Colonic mucosa (tissue), 4 donors: ENCODE results near the gene PRPF18. TPM values are rescaled to one million over a fixed set of nuclear protein-coding genes. Genes with fewer than 3 reads are reported as not detected.

Experiments
- DNase-seq: peaks from one replicate; pipeline ENCODE4 v3.0.0-alpha.2; 2020
- H3K27ac ChIP-seq: fragments of 200-600 bp; one replicate; pipeline ENCODE4 v1.8.0; 2021
- H3K27me3 ChIP-seq: fragments of 200-600 bp; one replicate; pipeline ENCODE4 v1.8.0; 2021
- H3K36me3 ChIP-seq: fragments of 200-600 bp; one replicate; pipeline ENCODE4 v1.8.0; 2021
- H3K4me1 ChIP-seq: fragments of 200-600 bp; one replicate; pipeline ENCODE4 v1.8.0; 2021; ENCODE audit warnings: mild to moderate bottlenecking
- H3K4me3 ChIP-seq: fragments of 200-600 bp; one replicate; pipeline ENCODE4 v1.8.0; 2021
- H3K9ac ChIP-seq, 2 donors: one replicate each; pipeline ENCODE4 v1.7.0; 2013; ENCODE audit warnings: control low read depth in 2 of 2, low read depth in 2 of 2, low read length in 2 of 2
- H3K9me3 ChIP-seq: fragments of 200-600 bp; one replicate; pipeline ENCODE4 v1.8.0; 2021
- CTCF ChIP-seq: fragments of 200-600 bp; IDR thresholded peaks from one replicate; pipeline ENCODE4 v1.8.0; 2022; ENCODE audit warnings: antibody characterized with exemption, mild to moderate bottlenecking
- intact Hi-C: fragments of 100-400 bp; cut with DNase I; formaldehyde crosslinking; loops from one replicate; pipeline ENCODE4 v1.14.1; 2022
- total RNA-seq, 2 donors: library from RNA; stranded (reverse); fragmentation: NEBNext Ultra II Directional in 1 of 2; extraction: Animal tissue kit (Norgen Biotek cat#: 25700) in 1 of 2; gene quantifications; one replicate each; pipeline ENCODE4 v1.2.1, GENCODE V29; 2021
- donor health status: healthy.
- donor health status: DM: no; HTN: no; CAD: no.
- donor health status: DM: no; HTN: no; CAD: no.

Gene PRPF18
- total RNA-seq, 2 donors from 2014 or later, result 20.3 to 20.4 TPM

GRCh38 chr10:13637894-13638293 is 51.1 kb downstream of the PRPF18 start:
- TF ChIP-seq CTCF, result no peak
- H3K36me3 ChIP-seq, result no peaks in the 10 kb centered on the region
- H3K27ac ChIP-seq, result no peak overlapping the region
- no peaks in the 10 kb centered on the region for H3K9me3 ChIP-seq
- H3K27me3 ChIP-seq, result no peaks in the 10 kb centered on the region
- intact Hi-C loops, result no loop called here
- H3K4me3 ChIP-seq, result no peak overlapping the region
- no peak overlapping the region for H3K9ac ChIP-seq
- no peaks in the 10 kb centered on the region for H3K4me1 ChIP-seq
- no peak for DNase-seq

- Histone ChIP-seq H3K9me3 (no peaks in the 10 kb centered on the region), H3K9ac (no peak overlapping the region), H3K36me3 (no peaks in the 10 kb centered on the region), H3K4me3 (no peak overlapping the region), H3K27me3 (no peaks in the 10 kb centered on the region), H3K4me1 (no peaks in the 10 kb centered on the region), H3K27ac (no peak overlapping the region)
- TF ChIP-seq CTCF, result no peak
- intact Hi-C loops, result no loop called here
- no peak for DNase-seq
Measured at GRCh38 chr10:13642293-13642692, 55.5 kb downstream of the PRPF18 start.

GRCh38 chr10:13643016-13643415 is 56.3 kb downstream of the PRPF18 start:
- H3K27ac ChIP-seq, result no peak overlapping the region
- no peaks in the 10 kb centered on the region for H3K27me3 ChIP-seq
- H3K9ac ChIP-seq, result no peak overlapping the region
- no peak for TF ChIP-seq CTCF
- H3K9me3 ChIP-seq, result no peaks in the 10 kb centered on the region
- no peak for DNase-seq
- H3K4me3 ChIP-seq, result no peak overlapping the region
- H3K36me3 ChIP-seq, result no peaks in the 10 kb centered on the region
- H3K4me1 ChIP-seq, result no peaks in the 10 kb centered on the region
- intact Hi-C loops, result no loop called here

GRCh38 chr10:13644866-13645265 is 58.1 kb downstream of the PRPF18 start:
- Histone ChIP-seq H3K27me3 (no peaks in the 10 kb centered on the region), H3K36me3 (no peaks in the 10 kb centered on the region), H3K27ac (no peak overlapping the region), H3K4me3 (no peak overlapping the region), H3K4me1 (no peaks in the 10 kb centered on the region), H3K9ac (no peak overlapping the region), H3K9me3 (no peaks in the 10 kb centered on the region)
- no peak for DNase-seq
- TF ChIP-seq CTCF, result no peak
- intact Hi-C loops, result no loop called here

- DNase-seq, result no peak
- intact Hi-C loops, result no loop called here
- H3K27me3 ChIP-seq, result no peaks in the 10 kb centered on the region
- TF ChIP-seq CTCF, result no peak
- H3K4me3 ChIP-seq, result no peak overlapping the region
- no peak overlapping the region for H3K9ac ChIP-seq
- no peaks in the 10 kb centered on the region for H3K4me1 ChIP-seq
- H3K36me3 ChIP-seq, result no peaks in the 10 kb centered on the region
- no peak overlapping the region for H3K27ac ChIP-seq
- no peaks in the 10 kb centered on the region for H3K9me3 ChIP-seq
Measured at GRCh38 chr10:13648425-13648824, 61.7 kb downstream of the PRPF18 start.
